ENCODE measurements around the gene ANGPTL2. TPM values are rescaled to one million over a fixed set of nuclear protein-coding genes. Genes with fewer than 3 reads are reported as not detected.

Gene ANGPTL2
- total RNA-seq, 1 experiment from 2014 or later = 5.1 TPM

DNA sequence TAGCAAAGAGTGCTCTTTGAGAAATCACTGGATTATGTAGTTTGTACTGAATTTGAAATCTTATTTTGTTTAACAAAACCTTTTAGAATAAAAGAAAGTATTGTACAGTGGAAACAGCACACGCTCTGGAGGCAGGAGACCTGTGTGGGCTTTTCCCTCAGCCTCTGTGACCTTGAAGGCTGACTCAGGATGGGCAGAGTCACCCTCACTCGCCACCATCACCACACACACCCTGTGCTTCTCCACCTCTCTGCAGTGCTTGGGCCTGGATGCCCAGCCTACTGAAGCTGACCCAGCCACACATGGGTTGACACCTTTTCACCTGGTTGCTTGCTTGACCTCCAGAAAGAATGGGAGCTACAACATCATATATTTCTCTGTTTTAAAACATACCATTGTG, 19.6 kb downstream of the ANGPTL2 start:
- Histone ChIP-seq H3K23me2 (ENCODE audit: insufficient read length, low read depth, low read length, poor library complexity, severe bottlenecking) (no peaks in the 10 kb centered on the region), H4K8ac (replicated peaks; ENCODE audit: insufficient read length, low read depth, low read length) (no peak overlapping the region), H2BK120ac (ENCODE audit: low read depth, low read length, poor library complexity, severe bottlenecking) (no peak overlapping the region), H4K91ac (ENCODE audit: insufficient read length, low read depth, low read length) (no peak overlapping the region), H3K56ac (ENCODE audit: insufficient read length, low read depth, low read length) (no peak overlapping the region), H3K79me2 (ENCODE audit: insufficient read depth, low read length) (no peaks in the 10 kb centered on the region), H3K27ac (ENCODE audit: insufficient read length, low read depth, low read length) (no peak overlapping the region), H3T11ph (ENCODE audit: low read length) (no peak overlapping the region), H3K23ac (ENCODE audit: insufficient read length, low read depth, low read length) (no peak overlapping the region), H3K4me1 (ENCODE audit: insufficient read depth, low read length) (no peaks in the 10 kb centered on the region), H3K14ac (ENCODE audit: insufficient read depth, low read length) (no peak overlapping the region), H3K9ac (ENCODE audit: extremely low read depth, insufficient read length, low read length) (no peak overlapping the region), H2BK12ac (ENCODE audit: insufficient read length, low read depth, low read length) (no peak overlapping the region), H3K4ac (ENCODE audit: low read depth, low read length) (no peak overlapping the region), H2AK5ac (ENCODE audit: insufficient read length, low read length) (no peak overlapping the region), H3K4me2 (ENCODE audit: insufficient read depth, insufficient read length, low read length) (no peak overlapping the region), H2BK20ac (ENCODE audit: low read depth, low read length, poor library complexity, severe bottlenecking) (no peak overlapping the region), H2BK5ac (ENCODE audit: insufficient read length, low read length) (no peak overlapping the region), H2BK15ac (ENCODE audit: low read depth, low read length) (no peak overlapping the region), H4K5ac (ENCODE audit: insufficient read length, low read depth, low read length) (no peak overlapping the region), H3K79me1 (ENCODE audit: insufficient read depth, low read depth, low read length, poor library complexity, severe bottlenecking) (no peaks in the 10 kb centered on the region), H3K9me3 (ENCODE audit: control insufficient read depth, low read depth, low read length) (no peaks in the 10 kb centered on the region), H2AFZ (ENCODE audit: low read length) (no peak overlapping the region), H3K27me3 (ENCODE audit: insufficient read depth, low read length) (no peaks in the 10 kb centered on the region), H3K18ac (ENCODE audit: insufficient read length, low read depth, low read length) (no peak overlapping the region), H4K20me1 (ENCODE audit: control insufficient read depth, insufficient read depth, insufficient read length) (no peaks in the 10 kb centered on the region)
- no CpG with 5 or more reads among the region's 2 CpGs for WGBS (ENCODE audit: extremely low coverage, insufficient read length, low lambda C conversion rate)
- DNase-seq = no peak
- Mint-ChIP-seq H3K27me3 (ENCODE audit: low read depth) (no peaks in the 10 kb centered on the region), H3K9me3 (no peaks in the 10 kb centered on the region; a peak in 1 of 5 replicates), H3K36me3 (ENCODE audit: insufficient read depth in 1 of 3, low read depth in 3 of 3) (no peaks in the 10 kb centered on the region; a peak in 1 of 7 replicates), H3K4me1 (peaks cover 14 to 20% of the 10 kb centered on the region in 2 experiments), H3K4me3 (no peak overlapping the region), H3K27ac (no peak overlapping the region; a peak in 1 of 7 replicates)
- TF ChIP-seq, protein P1, sequence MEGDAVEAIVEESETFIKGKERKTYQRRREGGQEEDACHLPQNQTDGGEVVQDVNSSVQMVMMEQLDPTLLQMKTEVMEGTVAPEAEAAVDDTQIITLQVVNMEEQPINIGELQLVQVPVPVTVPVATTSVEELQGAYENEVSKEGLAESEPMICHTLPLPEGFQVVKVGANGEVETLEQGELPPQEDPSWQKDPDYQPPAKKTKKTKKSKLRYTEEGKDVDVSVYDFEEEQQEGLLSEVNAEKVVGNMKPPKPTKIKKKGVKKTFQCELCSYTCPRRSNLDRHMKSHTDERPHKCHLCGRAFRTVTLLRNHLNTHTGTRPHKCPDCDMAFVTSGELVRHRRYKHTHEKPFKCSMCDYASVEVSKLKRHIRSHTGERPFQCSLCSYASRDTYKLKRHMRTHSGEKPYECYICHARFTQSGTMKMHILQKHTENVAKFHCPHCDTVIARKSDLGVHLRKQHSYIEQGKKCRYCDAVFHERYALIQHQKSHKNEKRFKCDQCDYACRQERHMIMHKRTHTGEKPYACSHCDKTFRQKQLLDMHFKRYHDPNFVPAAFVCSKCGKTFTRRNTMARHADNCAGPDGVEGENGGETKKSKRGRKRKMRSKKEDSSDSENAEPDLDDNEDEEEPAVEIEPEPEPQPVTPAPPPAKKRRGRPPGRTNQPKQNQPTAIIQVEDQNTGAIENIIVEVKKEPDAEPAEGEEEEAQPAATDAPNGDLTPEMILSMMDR (conservative IDR thresholded peaks at IDR 0.05) = no peak
